Measurements from ENCODE around the gene SPTBN1.

DNA sequence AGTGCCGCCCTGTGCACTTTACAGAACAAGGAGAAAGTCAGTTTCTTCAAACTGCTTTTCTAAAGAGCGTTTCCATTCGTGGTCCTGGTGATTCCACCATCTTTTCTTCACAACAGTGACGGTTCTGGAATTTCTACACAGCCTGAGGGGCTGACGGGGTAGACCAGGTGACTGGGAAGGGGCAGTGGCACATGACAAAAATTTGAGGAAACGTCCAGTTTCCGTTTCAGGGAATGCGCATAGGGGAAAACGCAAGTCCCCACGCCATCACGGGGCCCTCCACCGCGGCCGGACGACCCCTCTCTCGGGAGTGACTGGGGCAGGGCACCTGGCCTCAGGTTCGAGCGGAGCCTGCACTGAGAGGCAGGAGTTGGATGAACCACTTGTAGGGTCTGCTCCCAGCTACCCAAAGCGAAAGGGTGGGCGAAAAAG is 980 bp upstream of the SPTBN1 start:
- TF ChIP-seq, protein P1, sequence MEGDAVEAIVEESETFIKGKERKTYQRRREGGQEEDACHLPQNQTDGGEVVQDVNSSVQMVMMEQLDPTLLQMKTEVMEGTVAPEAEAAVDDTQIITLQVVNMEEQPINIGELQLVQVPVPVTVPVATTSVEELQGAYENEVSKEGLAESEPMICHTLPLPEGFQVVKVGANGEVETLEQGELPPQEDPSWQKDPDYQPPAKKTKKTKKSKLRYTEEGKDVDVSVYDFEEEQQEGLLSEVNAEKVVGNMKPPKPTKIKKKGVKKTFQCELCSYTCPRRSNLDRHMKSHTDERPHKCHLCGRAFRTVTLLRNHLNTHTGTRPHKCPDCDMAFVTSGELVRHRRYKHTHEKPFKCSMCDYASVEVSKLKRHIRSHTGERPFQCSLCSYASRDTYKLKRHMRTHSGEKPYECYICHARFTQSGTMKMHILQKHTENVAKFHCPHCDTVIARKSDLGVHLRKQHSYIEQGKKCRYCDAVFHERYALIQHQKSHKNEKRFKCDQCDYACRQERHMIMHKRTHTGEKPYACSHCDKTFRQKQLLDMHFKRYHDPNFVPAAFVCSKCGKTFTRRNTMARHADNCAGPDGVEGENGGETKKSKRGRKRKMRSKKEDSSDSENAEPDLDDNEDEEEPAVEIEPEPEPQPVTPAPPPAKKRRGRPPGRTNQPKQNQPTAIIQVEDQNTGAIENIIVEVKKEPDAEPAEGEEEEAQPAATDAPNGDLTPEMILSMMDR (IDR thresholded peaks at IDR 0.05; ENCODE audit: low read depth, low read length) = no peak
- no peak for TF ChIP-seq EZH2phosphoT487 (IDR thresholded peaks at IDR 0.05; ENCODE audit: low read depth)
